SJCRH30 (cell line): ENCODE measurements around the gene SLC22A31. TPM values are rescaled to one million over a fixed set of nuclear protein-coding genes. Genes with fewer than 3 reads are reported as not detected.
A peak's percentile ranks its signal among the peaks of the same experiment; 100 is the strongest.
"Not testable (repeated sequence)": the region's sequence is repeated elsewhere in the genome, so short reads cannot be mapped to it uniquely, and the experiment has no call there.

ENCODE experiments used
- DNase-seq, 2 experiments: peaks; one replicate each; pipeline ENCODE4 v3.0.0-alpha.2; 2015 to 2020
- H3K27ac ChIP-seq: fragments of 250-450 bp; sonication (Bioruptor Pico); 2 replicates; pipeline ENCODE4 v1.5.1; 2020; ENCODE audit warnings: mild to moderate bottlenecking, moderate library complexity
- H3K27me3 ChIP-seq: fragments of 250-450 bp; sonication (Bioruptor Pico); 2 replicates; pipeline ENCODE4 v1.5.1; 2020; ENCODE audit warnings: mild to moderate bottlenecking, moderate library complexity
- H3K36me3 ChIP-seq: fragments of 250-450 bp; sonication (Bioruptor Pico); 2 replicates; pipeline ENCODE4 v1.5.1; 2020; ENCODE audit warnings: mild to moderate bottlenecking, moderate library complexity
- H3K4me1 ChIP-seq: fragments of 250-450 bp; sonication (Bioruptor Pico); 2 replicates; pipeline ENCODE4 v1.5.1; 2020; ENCODE audit warnings: mild to moderate bottlenecking, moderate library complexity
- H3K4me3 ChIP-seq: fragments of 250-450 bp; sonication (Bioruptor Pico); 2 replicates; pipeline ENCODE4 v1.5.1; 2020; ENCODE audit warnings: mild to moderate bottlenecking, moderate library complexity
- H3K9me3 ChIP-seq: fragments of 250-450 bp; sonication (Bioruptor Pico); replicated peaks from 2 replicates; pipeline ENCODE4 v1.5.1; 2020; ENCODE audit warnings: mild to moderate bottlenecking, moderate library complexity
- total RNA-seq: library from RNA; depleted of rRNA; stranded (reverse); fragments of >200 nt; shearing (Covaris generic); gene quantifications from 2 replicates; pipeline ENCODE4 v1.2.3, GENCODE V29; 2014

Gene SLC22A31
- total RNA-seq, 1 experiment from 2014 or later = not detected

- Histone ChIP-seq H3K9me3 (peaks cover 25% of the 10 kb centered on the region), H3K36me3 (peaks cover 69% of the 10 kb centered on the region)
- peak; percentile 55 to 68 for DNase-seq
- H3K4me1 ChIP-seq, H3K27me3 ChIP-seq, H3K27ac ChIP-seq, H3K4me3 ChIP-seq: not testable (repeated sequence)
Measured at GRCh38 chr16:89192186-89192955, 8.0 kb downstream of the SLC22A31 start.

- Histone ChIP-seq H3K4me3 (no peak overlapping the region), H3K9me3 (peaks cover 30% of the 10 kb centered on the region), H3K4me1 (no peaks in the 10 kb centered on the region), H3K36me3 (peaks cover 74% of the 10 kb centered on the region), H3K27ac (no peak overlapping the region), H3K27me3 (no peaks in the 10 kb centered on the region)
- DNase-seq = no peak
Measured at GRCh38 chr16:89191901-89192185, 8.5 kb downstream of the SLC22A31 start.

- peaks cover 78% of the 10 kb centered on the region for H3K36me3 ChIP-seq
- no peaks in the 10 kb centered on the region for H3K4me1 ChIP-seq
- no peaks in the 10 kb centered on the region for H3K27me3 ChIP-seq
- no peak overlapping the region for H3K27ac ChIP-seq
- DNase-seq = peak in 1 of 2 experiments; percentile 15
- H3K9me3 ChIP-seq = peaks cover 30% of the 10 kb centered on the region
- no peak overlapping the region for H3K4me3 ChIP-seq
Measured at GRCh38 chr16:89191033-89191900, 9.1 kb downstream of the SLC22A31 start.

- H3K4me1 ChIP-seq = no peaks in the 10 kb centered on the region
- H3K36me3 ChIP-seq = peaks cover 77% of the 10 kb centered on the region
- peak in 1 of 2 experiments; percentile 13 for DNase-seq
- peaks cover 30% of the 10 kb centered on the region for H3K9me3 ChIP-seq
- no peak overlapping the region for H3K27ac ChIP-seq
- H3K27me3 ChIP-seq = no peaks in the 10 kb centered on the region
- no peak overlapping the region for H3K4me3 ChIP-seq
Measured at GRCh38 chr16:89190150-89190958, 10.0 kb downstream of the SLC22A31 start.

DNA sequence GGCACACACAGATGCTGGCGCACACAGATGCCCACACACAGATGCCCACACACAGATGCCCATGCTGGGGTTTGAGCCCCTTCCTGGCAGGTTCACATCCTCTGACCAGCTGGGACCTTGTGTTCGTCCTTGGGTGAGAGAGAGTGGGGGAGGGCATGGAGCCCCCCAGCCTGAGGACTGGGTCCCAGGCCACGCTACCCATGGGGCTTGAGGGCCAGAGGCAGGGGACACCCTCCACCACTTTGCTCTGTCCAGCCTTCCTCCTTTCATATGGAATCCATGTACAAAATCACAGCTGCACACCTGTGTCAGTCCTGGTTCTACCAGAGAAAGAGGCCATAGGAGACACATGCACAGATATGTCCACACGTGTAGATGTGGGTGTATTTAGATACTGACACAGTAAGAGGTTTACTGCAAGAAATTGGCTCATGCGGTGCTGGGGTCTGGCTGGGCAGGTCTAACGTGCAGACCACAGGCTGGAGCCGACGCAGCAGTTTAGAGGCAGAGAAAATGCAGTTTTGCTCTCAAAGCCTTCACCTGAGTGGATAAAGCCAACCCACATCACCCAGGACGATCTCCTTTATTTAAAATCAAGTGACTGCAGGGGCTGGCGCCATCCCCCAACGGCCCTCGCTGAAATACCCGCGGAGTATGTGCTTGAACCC lies 10.8 kb downstream of the SLC22A31 start:
- H3K27me3 ChIP-seq = no peaks in the 10 kb centered on the region
- no peak overlapping the region for H3K27ac ChIP-seq
- no peak overlapping the region for H3K4me3 ChIP-seq
- H3K9me3 ChIP-seq = peaks cover 30% of the 10 kb centered on the region
- H3K4me1 ChIP-seq = no peaks in the 10 kb centered on the region
- no peak for DNase-seq
- peaks cover 72% of the 10 kb centered on the region for H3K36me3 ChIP-seq

DNA sequence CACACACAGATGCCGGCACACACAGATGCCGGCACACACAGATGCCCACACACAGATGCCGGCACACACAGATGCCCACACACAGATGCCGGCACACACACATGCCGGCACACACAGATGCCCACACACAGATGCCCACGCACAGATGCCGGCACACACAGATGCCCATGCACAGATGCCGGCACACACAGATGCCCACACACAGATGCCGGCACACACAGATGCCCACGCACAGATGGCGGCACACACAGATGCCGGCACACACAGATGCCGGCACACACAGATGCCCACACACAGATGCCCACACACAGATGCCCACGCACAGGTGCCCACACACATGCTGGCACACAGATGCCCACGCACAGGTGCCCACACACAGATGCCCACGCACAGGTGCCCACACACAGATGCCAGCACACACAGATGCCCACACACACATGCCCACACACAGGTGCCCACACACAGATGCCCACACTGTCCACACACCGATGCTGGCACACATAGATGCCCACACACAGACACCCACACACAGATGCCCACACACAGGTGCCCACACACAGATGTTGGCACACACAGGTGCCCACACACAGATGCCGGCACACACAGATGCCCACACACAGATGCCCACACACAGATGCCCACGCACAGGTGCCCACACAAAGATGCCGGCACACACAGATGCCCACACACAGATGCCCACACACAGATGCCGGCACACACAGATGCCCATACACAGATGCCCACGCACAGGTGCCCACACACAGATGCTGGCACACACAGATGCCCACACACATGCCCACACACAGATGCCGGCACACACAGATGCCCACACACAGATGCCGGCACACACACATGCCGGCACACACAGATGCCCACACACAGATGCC lies 11.6 kb downstream of the SLC22A31 start:
- not testable (repeated sequence) for H3K4me1 ChIP-seq, DNase-seq, H3K27me3 ChIP-seq, H3K27ac ChIP-seq, H3K4me3 ChIP-seq
- peaks cover 70% of the 10 kb centered on the region for H3K36me3 ChIP-seq
- peaks cover 30% of the 10 kb centered on the region for H3K9me3 ChIP-seq

DNA sequence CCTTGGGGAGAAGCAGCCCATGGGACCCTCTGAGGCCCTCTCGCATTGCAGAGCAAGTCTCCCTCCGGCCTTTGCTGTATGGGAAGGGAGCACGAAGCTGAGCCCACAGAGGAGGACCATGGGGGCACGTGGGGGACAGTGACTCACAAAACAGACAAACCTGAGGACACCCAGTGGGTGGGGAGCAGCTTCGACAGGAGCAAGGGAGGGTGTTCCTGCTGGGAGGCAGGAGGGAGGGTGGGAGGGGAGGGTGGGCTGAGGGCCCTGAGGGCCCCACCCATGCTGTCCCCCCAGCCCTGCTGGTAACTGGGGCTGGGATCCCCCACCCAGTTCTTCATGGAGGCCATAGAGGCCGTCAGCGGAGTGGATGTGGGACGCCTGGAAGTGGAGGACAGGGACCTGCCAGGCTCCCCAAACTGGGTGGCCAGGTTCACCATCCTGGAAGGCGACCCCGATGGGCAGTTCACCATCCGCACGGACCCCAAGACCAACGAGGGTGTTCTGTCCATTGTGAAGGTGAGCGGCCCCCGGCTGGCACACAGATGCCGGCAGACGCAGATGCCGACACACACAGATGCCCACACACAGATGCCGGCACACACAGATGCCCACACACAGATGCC lies 12.5 kb downstream of the SLC22A31 start:
- Histone ChIP-seq H3K27me3 (no peaks in the 10 kb centered on the region), H3K4me3 (no peak overlapping the region), H3K9me3 (peaks cover 30% of the 10 kb centered on the region), H3K4me1 (no peaks in the 10 kb centered on the region), H3K27ac (no peak overlapping the region), H3K36me3 (peaks cover 73% of the 10 kb centered on the region)
- no peak for DNase-seq

- H3K27ac ChIP-seq = no peak overlapping the region
- no peaks in the 10 kb centered on the region for H3K27me3 ChIP-seq
- no peaks in the 10 kb centered on the region for H3K4me1 ChIP-seq
- H3K36me3 ChIP-seq = peaks cover 79% of the 10 kb centered on the region
- peaks cover 30% of the 10 kb centered on the region for H3K9me3 ChIP-seq
- no peak overlapping the region for H3K4me3 ChIP-seq
- no peak for DNase-seq
Measured at GRCh38 chr16:89187032-89187769, 13.1 kb downstream of the SLC22A31 start.

- H3K27ac ChIP-seq, H3K27me3 ChIP-seq, H3K4me3 ChIP-seq, DNase-seq, H3K4me1 ChIP-seq: not testable (repeated sequence)
- Histone ChIP-seq H3K36me3 (peaks cover 77% of the 10 kb centered on the region), H3K9me3 (peaks cover 30% of the 10 kb centered on the region)
Measured at GRCh38 chr16:89186593-89187031, 13.7 kb downstream of the SLC22A31 start.

DNA sequence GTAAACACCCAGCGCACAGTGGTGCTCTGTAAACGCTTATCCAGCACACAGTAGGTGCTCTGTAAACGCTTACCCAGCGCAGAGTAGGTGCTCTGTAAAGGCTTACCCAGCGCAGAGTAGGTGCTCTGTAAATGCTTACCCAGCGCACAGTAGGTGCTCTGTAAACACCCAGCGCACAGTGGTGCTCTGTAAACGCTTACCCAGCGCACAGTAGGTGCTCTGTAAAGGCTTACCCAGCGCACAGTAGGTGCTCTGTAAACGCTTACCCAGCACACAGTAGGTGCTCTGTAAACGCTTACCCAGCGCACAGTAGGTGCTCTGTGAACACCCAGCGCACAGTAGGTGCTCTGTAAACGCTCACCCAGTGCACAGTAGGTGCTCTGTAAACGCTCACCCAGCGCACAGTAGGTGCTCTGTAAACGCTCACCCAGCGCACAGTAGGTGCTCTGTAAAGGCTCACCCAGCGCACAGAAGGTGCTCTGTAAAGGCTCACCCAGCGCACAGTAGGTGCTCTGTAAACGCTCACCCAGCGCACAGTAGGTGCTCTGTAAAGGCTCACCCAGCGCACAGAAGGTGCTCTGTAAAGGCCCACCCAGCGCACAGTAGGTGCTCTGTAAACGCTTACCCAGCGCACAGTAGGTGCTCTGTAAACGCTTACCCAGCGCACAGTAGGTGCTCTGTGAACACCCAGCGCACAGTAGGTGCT lies 14.3 kb downstream of the SLC22A31 start:
- DNase-seq = peak in 1 of 2 experiments; percentile 26
- not testable (repeated sequence) for H3K27me3 ChIP-seq
- peaks cover 77% of the 10 kb centered on the region for H3K36me3 ChIP-seq

DNA sequence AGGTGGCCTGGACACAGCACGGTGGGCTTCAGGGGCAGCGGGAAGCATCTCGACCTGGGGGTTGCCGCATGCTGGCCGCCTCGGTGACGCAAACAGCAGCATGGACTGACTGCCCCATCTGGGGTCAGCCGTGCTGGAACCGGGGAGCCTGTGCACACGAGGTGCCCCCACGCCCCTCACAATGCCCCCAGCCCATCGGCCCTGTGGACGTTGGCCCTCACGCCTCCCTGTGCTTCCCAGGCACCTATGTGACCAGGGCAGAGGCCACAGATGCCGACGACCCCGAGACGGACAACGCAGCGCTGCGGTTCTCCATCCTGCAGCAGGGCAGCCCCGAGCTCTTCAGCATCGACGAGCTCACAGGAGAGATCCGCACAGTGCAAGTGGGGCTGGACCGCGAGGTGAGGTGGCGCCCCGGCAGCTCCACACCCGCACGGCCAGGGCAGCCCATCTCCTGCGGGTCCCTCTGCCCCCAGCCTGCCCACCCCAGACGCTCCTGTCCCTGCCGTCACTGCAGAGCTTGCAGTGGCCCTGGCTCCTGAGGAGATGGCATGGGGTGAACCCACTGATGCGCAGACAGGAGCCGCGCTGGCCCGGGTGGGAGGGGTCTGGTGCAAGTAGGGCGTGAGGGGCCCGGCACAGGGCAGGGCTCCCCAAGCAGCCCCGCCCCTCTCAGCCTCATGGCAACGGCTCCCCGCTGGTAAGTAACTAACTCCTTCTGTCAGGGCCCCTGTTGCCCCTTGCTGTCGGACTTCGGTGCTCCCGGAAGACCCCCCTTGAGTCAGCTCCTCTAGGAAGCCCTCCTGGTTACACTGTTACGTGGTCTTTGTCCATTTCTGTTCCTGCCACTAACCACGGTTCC lies 15.2 kb downstream of the SLC22A31 start:
- peaks cover 15% of the 10 kb centered on the region for H3K9me3 ChIP-seq
- no peak overlapping the region for H3K27ac ChIP-seq
- H3K27me3 ChIP-seq = no peaks in the 10 kb centered on the region
- H3K36me3 ChIP-seq = peaks cover 77% of the 10 kb centered on the region
- no peaks in the 10 kb centered on the region for H3K4me1 ChIP-seq
- H3K4me3 ChIP-seq = no peak overlapping the region
- DNase-seq = peak; percentile 72 to 80

More for the DNA sequence above, 14.3 kb downstream of the SLC22A31 start:
- not testable (repeated sequence) for H3K4me3 ChIP-seq, H3K27ac ChIP-seq, H3K4me1 ChIP-seq
- H3K9me3 ChIP-seq = peaks cover 24% of the 10 kb centered on the region

GRCh38 chr16:89184677-89184932 lies 15.7 kb downstream of the SLC22A31 start:
- Histone ChIP-seq H3K27me3 (no peaks in the 10 kb centered on the region), H3K4me3 (no peak overlapping the region), H3K36me3 (peaks cover 77% of the 10 kb centered on the region), H3K27ac (no peak overlapping the region), H3K9me3 (peaks cover 11% of the 10 kb centered on the region), H3K4me1 (no peaks in the 10 kb centered on the region)
- no peak for DNase-seq
